Psoas muscle (tissue), 8 donors: ENCODE measurements around the gene GATA1. TPM values are rescaled to one million over a fixed set of nuclear protein-coding genes. Genes with fewer than 3 reads are reported as not detected.

Source experiments
- ATAC-seq, 4 donors: fragments of 200-7000 bp; cut with Tn5 transposase; one replicate each; pipeline ENCODE4 v1.9.1; 2020; ENCODE audit warnings: moderate library complexity in 3 of 4, mild to moderate bottlenecking in 2 of 4
- DNase-seq, 2 donors: peaks; one replicate each; pipeline ENCODE4 v3.0.0-alpha.2; 2020
- H3K27ac ChIP-seq: fragments of 200-600 bp; one replicate; pipeline ENCODE4 v1.8.0; 2022
- H3K27me3 ChIP-seq, 3 donors: fragments of 200-600 bp in 1 of 3; one replicate each; pipeline versions ENCODE4 v1.6.1 to v1.8.0; 2013 to 2022; ENCODE audit warnings: low read length in 2 of 3, mild to moderate bottlenecking in 2 of 3, moderate library complexity in 1 of 3; ENCODE audit not compliant: insufficient read depth in 3 of 3
- H3K36me3 ChIP-seq, 2 donors: fragments of 200-600 bp in 1 of 2; one replicate each; pipeline versions ENCODE4 v1.6.1 to v1.8.0; 2013 to 2022; ENCODE audit warnings: low read depth in 1 of 2, mild to moderate bottlenecking in 1 of 2, moderate library complexity in 1 of 2; ENCODE audit not compliant: insufficient read depth in 1 of 2
- H3K4me1 ChIP-seq: fragments of 200-600 bp; one replicate; pipeline ENCODE4 v1.8.0; 2022
- H3K4me3 ChIP-seq: fragments of 200-600 bp; one replicate; pipeline ENCODE4 v1.8.0; 2022; ENCODE audit warnings: mild to moderate bottlenecking
- H3K9me3 ChIP-seq: fragments of 200-600 bp; one replicate; pipeline ENCODE4 v1.8.0; 2022
- CTCF ChIP-seq: fragments of 200-600 bp; IDR thresholded peaks from one replicate; pipeline ENCODE4 v1.8.0; 2022; ENCODE audit warnings: antibody characterized with exemption
- WGBS, 3 donors: extraction: QIAGEN DNeasy Blood & Tissue Kit; methylation state at CpG; one replicate each; pipeline versions ENCODE4 v1.1.6 to v1.1.7; 2013; 5-methylcytosine and 5-hydroxymethylcytosine counted together
- intact Hi-C, 2 donors: fragments of 100-400 bp; cut with DNase I; formaldehyde crosslinking; loops; one replicate each; pipeline versions ENCODE4 v1.11.0 to v1.14.2; 2022
- polyA plus RNA-seq, 3 donors: library from polyadenylated mRNA; stranded (reverse); fragments of 200-250 nt; gene quantifications; one replicate each; pipeline ENCODE4 v1.2.3, GENCODE V29; 2013
- total RNA-seq, 4 donors: library from RNA; stranded (reverse); fragmentation: NEBNext Ultra II Directional in 2 of 4; extraction: Animal tissue kit (Norgen Biotek cat#: 25700) in 2 of 4; gene quantifications; one replicate each; pipeline versions ENCODE4 v1.2.1 to v1.2.4, GENCODE V29; 2021 to 2023
- donor health status: healthy with polysubstance abuse.
- donor health status: DM: no; HTN: no; CAD: no; lungs with moderate emphysema.
- donor health status: Bipolar disorder and iron deficiency.
- donor health status: healthy.
- donor health status: DM: yes; HTN: yes; CAD: no.
- donor health status: DM: no; HTN: no; CAD: no.
- donor health status: DM: no; HTN: no; CAD: no.
- donor health status: DM: yes; HTN: yes; CAD: no.

GATA1 gene
- total and polyA plus RNA-seq, 7 donors = 0.03 to 0.17 (median 0.04) TPM; not detected in 4

- Histone ChIP-seq H3K27ac (no peak overlapping the region), H3K9me3 (no peaks in the 10 kb centered on the region), H3K27me3 (peaks cover 0 to 26% (median 3%) of the 10 kb centered on the region in 3 donors), H3K36me3 (peaks cover 0 to 24% of the 10 kb centered on the region in 2 donors), H3K4me1 (no peaks in the 10 kb centered on the region), H3K4me3 (no peak overlapping the region)
- no peak for DNase-seq
- no peak for ATAC-seq
- TF ChIP-seq CTCF = no peak
- WGBS, 3 donors = 33 to 65% (median 48%) methylated on average over 26 to 73 of the region's 73 CpGs
- intact Hi-C loops = no loop called here
Observed at GRCh38 chrX:48826876-48827653, 40.7 kb downstream of the GATA1 start.

- Histone ChIP-seq H3K27ac (no peak overlapping the region), H3K27me3 (peaks cover 0 to 29% (median 3%) of the 10 kb centered on the region in 3 donors)
Observed at GRCh38 chrX:48827654-48827968, 41.2 kb downstream of the GATA1 start.

GRCh38 chrX:48829016-48829735, 42.8 kb downstream of the GATA1 start:
- TF ChIP-seq CTCF = no peak
- Histone ChIP-seq H3K36me3 (peaks cover 0 to 8% of the 10 kb centered on the region in 2 donors), H3K9me3 (no peaks in the 10 kb centered on the region), H3K27ac (no peak overlapping the region), H3K27me3 (peaks cover 0 to 39% (median 5%) of the 10 kb centered on the region in 3 donors), H3K4me3 (no peak overlapping the region), H3K4me1 (no peaks in the 10 kb centered on the region)
- DNase-seq (no peak), ATAC-seq (no peak)
- 76 to 93% (median 84%) methylated on average over 15 to 24 of the region's 24 CpGs for WGBS, 3 donors
- intact Hi-C loops = no loop called here

More at GRCh38 chrX:48827654-48827968, 41.2 kb downstream of the GATA1 start:
- no peak overlapping the region for H3K4me3 ChIP-seq
- 48 to 66% (median 60%) methylated on average over 2 to 4 of the region's 4 CpGs for whole genome bisulfite sequencing, 3 donors
- DNase-seq = no peak
- no peaks in the 10 kb centered on the region for H3K4me1 ChIP-seq
- H3K9me3 ChIP-seq = no peaks in the 10 kb centered on the region
- peaks cover 0 to 19% of the 10 kb centered on the region in 2 donors for H3K36me3 ChIP-seq
- intact Hi-C loops = no loop called here
- ATAC-seq = no peak
- TF ChIP-seq CTCF = no peak

GRCh38 chrX:48831136-48831908, 44.9 kb downstream of the GATA1 start:
- Histone ChIP-seq H3K4me3 (no peak overlapping the region), H3K27ac (no peak overlapping the region), H3K9me3 (no peaks in the 10 kb centered on the region), H3K27me3 (peaks cover 0 to 54% (median 5%) of the 10 kb centered on the region in 3 donors), H3K36me3 (no peaks in the 10 kb centered on the region), H3K4me1 (no peaks in the 10 kb centered on the region)
- DNase-seq (no peak), ATAC-seq (no peak)
- TF ChIP-seq CTCF = no peak
- 4 to 37% (median 12%) methylated on average over 20 to 58 of the region's 58 CpGs for WGBS, 3 donors
- intact Hi-C loops = no loop called here
